ENCODE data around the gene JAK3.
"Not testable (repeated sequence)": the region's sequence is repeated elsewhere in the genome, so short reads cannot be mapped to it uniquely, and the experiment has no call there.

The JAK3 gene

DNA sequence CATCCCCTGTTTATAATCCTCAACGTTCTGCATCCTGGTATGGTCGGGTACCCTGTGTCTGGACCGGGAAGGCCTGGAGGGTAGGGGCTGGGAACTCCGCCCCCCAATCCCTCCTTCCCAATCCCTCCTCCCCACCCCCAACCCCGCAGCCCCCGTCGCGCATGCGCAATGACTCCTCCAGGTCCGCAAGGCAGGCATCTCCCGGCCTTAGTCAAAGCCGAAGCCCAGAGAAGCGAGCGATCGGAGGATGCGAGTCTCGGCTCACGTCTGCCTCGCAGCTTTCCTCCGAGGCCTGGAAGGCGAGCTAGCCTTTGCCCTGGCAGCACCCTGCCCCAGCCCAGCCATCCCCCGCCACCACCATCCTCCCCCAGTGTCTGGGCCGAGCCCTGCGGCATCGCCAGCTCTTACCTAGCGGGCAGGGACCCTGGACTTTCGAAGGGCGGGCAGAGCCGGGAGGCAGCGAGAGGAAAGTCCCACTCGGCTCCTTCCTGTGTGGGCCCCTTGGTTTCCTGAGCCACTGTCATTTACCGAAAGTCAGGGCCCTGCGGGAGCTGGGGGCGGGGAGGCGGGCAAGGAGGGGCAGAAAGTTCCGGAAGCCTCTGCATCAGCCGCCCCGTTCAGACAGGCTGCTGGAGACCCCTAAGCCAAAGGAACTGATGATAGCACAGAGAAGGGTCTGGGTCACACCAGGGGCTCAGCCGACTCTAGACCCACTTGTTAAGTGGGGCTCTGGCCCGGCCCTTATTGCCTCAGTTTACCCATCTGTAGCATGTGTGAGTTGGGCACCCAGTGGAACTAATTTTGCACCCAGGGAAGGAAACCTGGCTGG lies at the start of gene JAK3:
TSS of gene JAK3 (minus strand) at position 445 of the 829 bp plus-strand sequence. CDS start 3,565 bp downstream, outside the sequence.
- peak; percentile 62 for DNase-seq (ENCODE audit: low read depth)
- peak within 1 kb of the TSS; percentile 73 for H3K4me3 ChIP-seq (ENCODE audit: low read depth, low read length)
- TF ChIP-seq, protein P1, sequence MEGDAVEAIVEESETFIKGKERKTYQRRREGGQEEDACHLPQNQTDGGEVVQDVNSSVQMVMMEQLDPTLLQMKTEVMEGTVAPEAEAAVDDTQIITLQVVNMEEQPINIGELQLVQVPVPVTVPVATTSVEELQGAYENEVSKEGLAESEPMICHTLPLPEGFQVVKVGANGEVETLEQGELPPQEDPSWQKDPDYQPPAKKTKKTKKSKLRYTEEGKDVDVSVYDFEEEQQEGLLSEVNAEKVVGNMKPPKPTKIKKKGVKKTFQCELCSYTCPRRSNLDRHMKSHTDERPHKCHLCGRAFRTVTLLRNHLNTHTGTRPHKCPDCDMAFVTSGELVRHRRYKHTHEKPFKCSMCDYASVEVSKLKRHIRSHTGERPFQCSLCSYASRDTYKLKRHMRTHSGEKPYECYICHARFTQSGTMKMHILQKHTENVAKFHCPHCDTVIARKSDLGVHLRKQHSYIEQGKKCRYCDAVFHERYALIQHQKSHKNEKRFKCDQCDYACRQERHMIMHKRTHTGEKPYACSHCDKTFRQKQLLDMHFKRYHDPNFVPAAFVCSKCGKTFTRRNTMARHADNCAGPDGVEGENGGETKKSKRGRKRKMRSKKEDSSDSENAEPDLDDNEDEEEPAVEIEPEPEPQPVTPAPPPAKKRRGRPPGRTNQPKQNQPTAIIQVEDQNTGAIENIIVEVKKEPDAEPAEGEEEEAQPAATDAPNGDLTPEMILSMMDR (IDR thresholded peaks at IDR 0.05; ENCODE audit: low read depth, low read length, missing control alignments) = no peak

DNA sequence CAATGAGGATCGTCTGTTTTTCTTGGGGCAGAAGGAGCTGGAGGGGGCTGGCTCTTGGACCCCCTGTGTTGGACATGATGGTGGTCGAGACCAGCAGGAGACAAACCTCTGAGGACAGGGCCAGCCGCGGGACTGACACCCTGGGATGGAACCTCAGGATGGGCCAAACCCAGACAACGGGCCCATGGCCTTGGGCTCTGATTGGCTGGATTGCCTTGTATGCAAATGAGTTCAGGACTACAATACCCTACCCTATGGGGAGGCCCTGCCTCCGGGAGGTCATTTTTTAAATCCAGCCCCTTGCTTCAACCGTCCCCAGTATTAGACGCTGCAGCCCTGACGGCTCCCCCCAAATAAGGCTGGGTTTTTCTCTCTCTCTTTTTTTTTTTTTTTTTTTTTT lies 46.0 kb upstream of the JAK3 start:
- no peak overlapping the region for H3K4me3 ChIP-seq (ENCODE audit: low read depth, low read length)
- TF ChIP-seq, protein P1 (IDR thresholded peaks at IDR 0.05; ENCODE audit: low read depth, low read length, missing control alignments) = no peak
- no peak for DNase-seq (ENCODE audit: low read depth)

DNA sequence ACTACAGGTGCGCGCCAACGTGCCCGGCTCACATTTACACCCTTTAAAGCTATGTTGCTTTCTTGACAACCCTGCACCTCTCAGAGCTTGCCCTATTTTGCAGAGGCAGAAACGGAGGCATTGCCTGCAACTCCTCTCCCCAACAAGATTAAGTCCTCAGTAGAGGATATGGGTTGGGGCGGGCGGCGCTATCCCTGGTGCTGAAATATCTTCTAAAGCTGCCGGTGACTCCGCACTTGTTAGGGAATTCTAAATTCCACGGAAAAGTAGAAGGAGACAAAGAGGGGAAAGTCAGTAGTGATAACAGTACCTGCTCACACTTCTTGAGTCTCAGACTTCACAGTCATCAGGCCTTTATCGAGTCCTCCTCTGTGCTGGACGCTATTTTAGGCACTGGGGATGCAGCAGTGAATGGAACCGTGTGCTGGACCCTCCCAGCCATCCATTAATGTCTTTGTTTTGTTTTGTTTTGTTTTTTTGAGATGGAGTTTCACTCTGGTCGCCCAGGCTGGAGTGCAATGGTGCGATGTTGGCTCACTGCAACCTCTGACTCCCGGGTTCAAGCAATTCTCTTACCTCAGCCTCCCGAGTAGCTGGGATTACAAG lies 41.9 kb upstream of the JAK3 start:
- no peak overlapping the region for H3K4me3 ChIP-seq (ENCODE audit: low read depth, low read length)
- DNase-seq (ENCODE audit: low read depth) = no peak
- TF ChIP-seq, protein P1 (IDR thresholded peaks at IDR 0.05; ENCODE audit: low read depth, low read length, missing control alignments) = no peak

DNA sequence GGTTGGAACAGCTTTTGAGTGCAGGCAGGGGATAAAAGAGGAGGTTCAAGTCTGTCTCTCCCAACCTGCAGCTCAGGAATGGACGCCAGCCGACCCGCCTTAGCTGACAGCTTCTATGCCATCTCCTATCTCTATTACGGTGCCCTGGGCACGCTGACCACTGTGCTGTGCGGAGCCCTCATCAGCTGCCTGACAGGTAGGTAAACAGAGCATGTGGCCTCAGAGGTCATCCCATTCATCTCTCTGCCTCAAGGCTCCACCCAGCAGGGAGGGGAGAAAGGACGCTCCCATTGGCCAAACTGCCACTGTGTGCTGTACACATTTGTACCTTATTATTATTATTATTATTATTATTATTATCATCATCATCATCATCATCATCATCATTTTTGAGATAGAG lies 40.5 kb upstream of the JAK3 start:
- TF ChIP-seq, protein P1 (IDR thresholded peaks at IDR 0.05; ENCODE audit: low read depth, low read length, missing control alignments) = no peak
- no peak for DNase-seq (ENCODE audit: low read depth)
- no peak overlapping the region for H3K4me3 ChIP-seq (ENCODE audit: low read depth, low read length)

DNA sequence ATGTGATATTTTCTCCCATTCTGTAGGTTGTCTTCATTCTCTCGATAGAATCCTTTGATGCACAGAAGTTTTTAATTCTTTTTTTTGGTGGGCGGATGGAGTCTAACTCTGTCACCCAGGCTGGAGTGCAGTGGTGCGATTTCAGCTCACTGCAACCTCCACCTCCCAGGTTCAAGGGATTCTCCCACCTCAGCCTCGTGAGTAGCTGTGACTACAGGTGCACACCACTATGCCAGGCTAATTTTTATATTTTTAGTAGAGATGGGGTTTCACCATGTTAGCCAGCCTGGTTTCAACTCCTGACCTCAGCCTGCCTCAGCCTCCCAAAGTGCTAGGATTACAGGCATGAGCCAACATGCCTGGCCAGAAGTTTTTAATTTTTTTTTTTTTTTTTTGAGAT lies 39.4 kb upstream of the JAK3 start:
- not testable (repeated sequence) for DNase-seq (ENCODE audit: low read depth); H3K4me3 ChIP-seq (ENCODE audit: low read depth, low read length)

DNA sequence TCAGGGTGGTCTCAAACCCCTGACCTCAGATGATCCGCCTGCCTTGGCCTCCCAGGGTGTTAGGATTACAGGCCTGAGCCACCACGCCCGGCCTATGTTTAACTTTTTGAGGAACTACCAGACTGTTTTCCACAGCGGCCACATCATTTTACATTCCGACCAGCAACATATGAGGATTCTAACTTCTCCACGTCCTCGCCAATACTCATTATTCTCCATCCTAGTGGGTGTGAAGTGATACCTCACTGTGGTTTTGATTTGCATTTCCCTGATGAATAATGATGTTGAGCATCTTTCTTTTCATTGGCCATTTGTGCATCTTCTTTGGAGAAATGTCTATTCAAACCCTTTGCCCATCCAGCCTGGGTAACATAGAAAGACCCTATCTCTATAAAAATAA lies 38.7 kb upstream of the JAK3 start:
- no peak for DNase-seq (ENCODE audit: low read depth)
- H3K4me3 ChIP-seq (ENCODE audit: low read depth, low read length) = no peak overlapping the region
- TF ChIP-seq, protein P1 (IDR thresholded peaks at IDR 0.05; ENCODE audit: low read depth, low read length, missing control alignments) = no peak

DNA sequence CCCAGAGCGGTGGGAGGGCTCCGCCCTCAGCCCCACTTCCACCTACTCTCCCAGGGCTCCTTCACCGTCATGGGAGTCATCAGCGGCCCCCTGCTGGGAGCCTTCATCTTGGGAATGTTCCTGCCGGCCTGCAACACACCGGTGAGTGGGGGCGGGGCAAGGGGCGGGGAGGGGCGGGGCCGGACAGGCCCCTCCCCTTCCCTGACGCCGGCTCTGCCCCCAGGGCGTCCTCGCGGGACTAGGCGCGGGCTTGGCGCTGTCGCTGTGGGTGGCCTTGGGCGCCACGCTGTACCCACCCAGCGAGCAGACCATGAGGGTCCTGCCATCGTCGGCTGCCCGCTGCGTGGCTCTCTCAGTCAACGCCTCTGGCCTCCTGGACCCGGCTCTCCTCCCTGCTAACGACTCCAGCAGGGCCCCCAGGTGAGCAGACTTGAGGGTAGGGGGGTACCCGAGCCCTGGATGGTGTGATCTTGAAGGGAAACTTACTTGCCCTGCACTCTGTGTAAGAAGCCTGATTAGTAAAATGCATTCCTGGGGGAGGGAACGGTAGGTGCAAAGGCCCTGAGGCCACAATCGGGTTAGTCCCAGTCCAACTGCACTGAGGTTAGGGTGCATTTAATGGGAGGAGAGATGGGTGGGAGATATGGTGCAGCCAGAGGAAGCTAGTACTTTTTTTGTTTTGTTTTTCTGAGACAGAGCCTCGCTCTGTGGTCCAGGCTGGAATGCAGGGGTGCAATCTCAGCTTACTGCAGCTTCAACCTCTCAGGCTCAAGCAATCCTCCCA lies 36.0 kb upstream of the JAK3 start:
- no peak for DNase-seq (ENCODE audit: low read depth)
- H3K4me3 ChIP-seq (ENCODE audit: low read depth, low read length) = no peak overlapping the region
- TF ChIP-seq, protein P1 (IDR thresholded peaks at IDR 0.05; ENCODE audit: low read depth, low read length, missing control alignments) = no peak

Measured in GM12864 (cell line).